ENCODE results near the gene AHDC1.
"Not testable (repeated sequence)": the region's sequence is repeated elsewhere in the genome, so short reads cannot be mapped to it uniquely, and the experiment has no call there.

DNA sequence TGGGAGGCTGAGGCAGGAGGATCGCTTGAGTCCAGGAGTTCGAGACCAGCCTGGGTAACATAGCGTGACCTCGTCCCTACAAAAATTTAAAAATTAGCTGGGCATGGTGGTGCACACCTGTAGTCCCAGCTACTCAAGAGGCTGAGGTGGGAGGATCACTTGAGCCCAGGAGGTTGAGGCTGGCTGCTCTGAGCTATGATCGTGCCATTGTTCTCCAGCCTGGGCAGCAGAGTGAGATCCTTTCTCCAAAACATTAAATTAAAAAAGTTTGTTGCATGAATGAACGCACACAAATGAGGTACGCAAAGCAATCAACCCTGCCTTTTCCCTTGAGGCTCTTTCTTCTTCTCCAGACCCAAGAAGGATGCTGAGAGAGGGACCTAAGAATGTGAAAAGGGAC is 50.1 kb downstream of the AHDC1 start:
- TF ChIP-seq POLR2A, EP300 (IDR thresholded peaks at IDR 0.05): not testable (repeated sequence)
- TF ChIP-seq, protein P1, sequence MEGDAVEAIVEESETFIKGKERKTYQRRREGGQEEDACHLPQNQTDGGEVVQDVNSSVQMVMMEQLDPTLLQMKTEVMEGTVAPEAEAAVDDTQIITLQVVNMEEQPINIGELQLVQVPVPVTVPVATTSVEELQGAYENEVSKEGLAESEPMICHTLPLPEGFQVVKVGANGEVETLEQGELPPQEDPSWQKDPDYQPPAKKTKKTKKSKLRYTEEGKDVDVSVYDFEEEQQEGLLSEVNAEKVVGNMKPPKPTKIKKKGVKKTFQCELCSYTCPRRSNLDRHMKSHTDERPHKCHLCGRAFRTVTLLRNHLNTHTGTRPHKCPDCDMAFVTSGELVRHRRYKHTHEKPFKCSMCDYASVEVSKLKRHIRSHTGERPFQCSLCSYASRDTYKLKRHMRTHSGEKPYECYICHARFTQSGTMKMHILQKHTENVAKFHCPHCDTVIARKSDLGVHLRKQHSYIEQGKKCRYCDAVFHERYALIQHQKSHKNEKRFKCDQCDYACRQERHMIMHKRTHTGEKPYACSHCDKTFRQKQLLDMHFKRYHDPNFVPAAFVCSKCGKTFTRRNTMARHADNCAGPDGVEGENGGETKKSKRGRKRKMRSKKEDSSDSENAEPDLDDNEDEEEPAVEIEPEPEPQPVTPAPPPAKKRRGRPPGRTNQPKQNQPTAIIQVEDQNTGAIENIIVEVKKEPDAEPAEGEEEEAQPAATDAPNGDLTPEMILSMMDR (IDR thresholded peaks at IDR 0.05), result not testable (repeated sequence)

Data from ovary (tissue), 3 donors.